Left lobe of liver (tissue), 2 donors: ENCODE data around the gene MROH7. TPM values are rescaled to one million over a fixed set of nuclear protein-coding genes. Genes with fewer than 3 reads are reported as not detected.

Experiments used
- ATAC-seq: fragments of 200-7000 bp; cut with Tn5 transposase; one replicate; pipeline ENCODE4 v1.9.1; 2020; ENCODE audit warnings: mild to moderate bottlenecking, moderate library complexity
- DNase-seq: peaks from one replicate; pipeline ENCODE4 v3.0.0-alpha.2; 2020; ENCODE audit warnings: low spot score
- total RNA-seq: library from RNA; stranded (reverse); gene quantifications from one replicate; pipeline ENCODE4 v1.2.1, GENCODE V29; 2021
- donor health status: DM: no; HTN: no; CAD: no; lungs with moderate emphysema.
- donor health status: DM: no; HTN: yes; CAD: no.

MROH7 gene
- total RNA-seq, 1 donor from 2014 or later: 2.3 TPM

- no peak for ATAC-seq
- DNase-seq: no peak
These were observed 74.9 kb downstream of the MROH7 start for GRCh38 chr1:54716299-54717047.

DNA sequence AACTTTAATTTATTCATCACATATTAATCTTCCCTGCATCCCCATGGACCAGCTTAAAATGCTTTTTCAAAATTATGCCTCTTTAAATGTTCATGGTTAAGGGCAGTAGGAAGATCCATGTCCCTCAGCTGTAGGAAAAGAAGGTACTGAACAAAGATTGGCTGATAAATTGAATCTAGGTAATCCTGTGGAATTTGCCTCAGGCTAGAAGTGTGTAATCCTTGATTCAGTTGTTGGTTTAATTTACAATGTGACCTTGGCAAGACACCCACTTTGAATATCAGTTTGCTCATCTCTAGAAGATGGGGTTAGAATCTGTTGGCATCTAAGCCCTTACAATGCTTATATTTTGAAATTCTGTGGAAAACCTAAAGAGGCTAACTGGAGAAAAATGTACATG, 80.1 kb downstream of the MROH7 start:
- ATAC-seq (no peak), DNase-seq (no peak)

- DNase-seq: no peak
- peak; percentile 19 for ATAC-seq
These were observed 82.4 kb downstream of the MROH7 start for GRCh38 chr1:54723985-54724384.

DNA sequence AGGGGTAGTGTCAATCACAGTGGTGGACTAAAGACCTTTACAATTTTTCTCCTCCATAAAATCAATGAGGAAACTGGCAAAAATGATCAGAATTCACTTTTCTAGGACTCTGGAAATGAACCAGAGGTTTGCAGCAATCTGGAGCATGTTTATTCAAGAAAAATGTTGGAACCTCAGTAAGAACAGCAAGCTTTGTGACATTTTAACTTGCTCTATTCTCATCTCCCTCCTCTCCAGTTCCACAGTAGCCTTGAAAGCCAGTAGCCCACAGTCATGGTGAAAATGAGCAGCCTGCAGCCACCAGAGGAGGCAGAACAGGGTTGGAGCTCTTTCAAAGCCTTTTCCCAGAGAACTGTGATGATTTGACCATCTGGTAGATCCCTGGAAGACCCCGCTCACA, 83.2 kb downstream of the MROH7 start:
- ATAC-seq (peak; percentile 80), DNase-seq (peak; percentile 22)

- DNase-seq (no peak), ATAC-seq (no peak)
These were observed 86.4 kb downstream of the MROH7 start for GRCh38 chr1:54728027-54728426.

DNA sequence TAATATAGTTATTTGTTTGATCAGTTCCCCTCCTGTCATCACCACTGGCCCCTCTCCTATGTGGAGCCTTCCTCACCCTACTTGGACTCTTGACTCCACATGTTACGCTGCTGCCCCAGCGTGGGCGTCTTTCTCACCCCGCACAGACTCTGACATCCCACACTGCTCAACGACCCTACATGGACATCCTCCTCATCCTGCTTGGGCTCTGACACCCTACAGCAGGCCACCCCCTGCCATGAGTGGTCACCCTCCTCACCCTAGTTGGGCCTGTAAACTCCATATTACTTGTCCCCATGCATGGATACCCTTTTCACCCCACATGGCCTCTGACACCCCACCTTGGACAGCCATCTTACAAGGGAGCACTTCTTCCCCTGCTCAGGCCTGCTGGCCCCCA, 95.1 kb downstream of the MROH7 start:
- ATAC-seq: no peak
- no peak for DNase-seq

- ATAC-seq (no peak), DNase-seq (no peak)
These were observed 96.7 kb downstream of the MROH7 start for GRCh38 chr1:54738244-54738643.

DNA sequence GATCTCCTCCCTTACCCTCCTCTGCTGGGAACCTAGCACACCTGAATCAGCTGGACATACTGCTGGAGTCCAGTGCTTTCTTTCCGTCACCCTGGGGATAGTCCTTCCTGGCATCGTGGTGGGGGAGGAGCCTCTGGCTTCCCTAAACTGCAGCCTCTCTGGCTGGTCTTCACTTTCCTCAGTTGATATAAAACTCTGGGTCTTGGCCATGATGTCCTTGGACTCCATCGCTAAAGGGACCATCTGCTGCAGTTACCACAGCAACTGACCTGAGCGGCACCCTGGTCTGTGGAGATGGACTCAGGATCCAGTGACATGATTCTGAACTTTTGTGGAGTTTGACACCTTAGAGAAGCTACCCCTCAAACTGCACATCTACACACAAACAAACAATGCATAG, 99.9 kb downstream of the MROH7 start:
- DNase-seq (no peak), ATAC-seq (no peak)

- no peak for DNase-seq
These were observed 100.7 kb downstream of the MROH7 start for GRCh38 chr1:54742282-54742681.

DNA sequence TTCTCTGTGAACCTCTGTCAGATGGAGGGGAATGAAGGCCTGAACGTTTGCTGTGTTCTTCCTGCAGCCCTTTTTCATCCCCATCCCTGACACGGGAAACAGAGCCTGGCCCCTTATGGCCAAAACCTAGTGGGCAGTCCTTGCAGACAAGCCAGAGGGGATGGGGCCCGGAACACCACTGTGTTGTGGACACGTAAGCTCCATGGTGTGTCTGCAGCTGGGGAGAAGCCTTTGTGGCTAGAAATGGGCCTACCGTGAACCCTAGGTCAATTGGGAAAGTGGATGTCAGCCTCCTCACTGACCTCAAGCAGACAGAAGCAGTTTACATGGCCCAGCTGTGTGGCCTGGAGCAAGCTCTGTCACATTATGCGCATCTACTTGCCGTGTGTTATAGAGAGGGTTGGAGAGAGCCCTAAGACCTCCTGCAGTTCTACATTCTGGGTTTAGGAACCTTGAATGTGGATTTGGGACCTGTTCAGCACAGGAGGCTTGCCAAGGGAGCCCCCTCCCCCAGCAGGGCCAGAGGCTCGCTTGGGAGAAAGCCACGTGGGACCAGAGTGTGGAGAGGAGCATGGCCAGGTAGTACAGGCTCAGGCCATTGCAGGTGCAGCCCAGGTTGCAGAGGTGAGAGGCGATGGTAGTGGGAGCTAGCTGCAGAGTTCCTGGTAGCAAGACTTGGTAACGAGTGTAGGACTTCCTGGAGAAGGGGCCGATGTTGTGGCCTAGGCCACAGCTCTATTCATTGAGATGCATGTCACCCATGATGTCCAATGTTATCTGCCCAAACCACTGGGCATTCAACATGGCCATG, 102.0 kb downstream of the MROH7 start:
- DNase-seq (no peak), ATAC-seq (peak; percentile 20)

More at GRCh38 chr1:54742282-54742681, 100.7 kb downstream of the MROH7 start:
- ATAC-seq: no peak

GRCh38 chr1:54744696-54745095, 103.1 kb downstream of the MROH7 start:
- no peak for DNase-seq
- no peak for ATAC-seq

DNA sequence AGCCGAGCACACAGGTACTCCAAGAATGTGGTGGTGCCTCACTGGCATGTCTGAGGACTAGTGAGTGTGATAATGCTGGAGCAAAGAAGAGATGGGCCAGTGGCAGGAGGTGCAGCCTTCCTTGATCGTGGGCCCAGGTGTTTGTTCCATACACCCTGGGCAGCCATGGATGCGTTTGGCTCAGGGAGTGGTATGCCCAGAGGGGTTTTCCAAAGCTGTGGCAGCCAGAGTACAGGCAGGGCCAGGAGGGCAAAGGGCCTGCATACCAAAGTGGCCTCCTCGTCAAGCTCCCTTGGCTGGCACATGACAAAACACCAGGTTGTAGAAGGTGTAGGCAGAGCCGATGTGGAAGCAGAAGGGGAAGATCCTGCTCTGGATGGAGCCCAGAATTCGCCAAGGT, 103.7 kb downstream of the MROH7 start:
- DNase-seq (no peak), ATAC-seq (no peak)

DNA sequence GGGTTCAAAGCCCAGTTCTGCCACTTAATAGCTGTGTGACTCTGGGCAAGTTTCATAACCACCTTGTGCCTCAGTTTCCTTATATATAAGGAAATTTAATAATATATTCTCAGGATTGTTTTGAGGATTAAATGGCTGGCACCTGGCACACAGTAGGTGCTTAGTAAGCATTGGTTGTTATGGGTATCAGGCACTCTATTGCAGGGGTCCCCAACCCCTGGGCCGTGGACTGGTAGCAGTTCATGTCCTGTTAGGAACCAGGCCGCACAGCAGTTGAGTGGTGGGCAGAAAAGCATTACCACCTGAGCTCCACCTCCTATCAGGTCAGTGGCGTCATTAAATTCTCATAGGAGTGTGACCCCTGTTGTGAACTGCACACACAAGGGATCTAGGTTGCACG, 104.3 kb downstream of the MROH7 start:
- ATAC-seq: no peak

DNA sequence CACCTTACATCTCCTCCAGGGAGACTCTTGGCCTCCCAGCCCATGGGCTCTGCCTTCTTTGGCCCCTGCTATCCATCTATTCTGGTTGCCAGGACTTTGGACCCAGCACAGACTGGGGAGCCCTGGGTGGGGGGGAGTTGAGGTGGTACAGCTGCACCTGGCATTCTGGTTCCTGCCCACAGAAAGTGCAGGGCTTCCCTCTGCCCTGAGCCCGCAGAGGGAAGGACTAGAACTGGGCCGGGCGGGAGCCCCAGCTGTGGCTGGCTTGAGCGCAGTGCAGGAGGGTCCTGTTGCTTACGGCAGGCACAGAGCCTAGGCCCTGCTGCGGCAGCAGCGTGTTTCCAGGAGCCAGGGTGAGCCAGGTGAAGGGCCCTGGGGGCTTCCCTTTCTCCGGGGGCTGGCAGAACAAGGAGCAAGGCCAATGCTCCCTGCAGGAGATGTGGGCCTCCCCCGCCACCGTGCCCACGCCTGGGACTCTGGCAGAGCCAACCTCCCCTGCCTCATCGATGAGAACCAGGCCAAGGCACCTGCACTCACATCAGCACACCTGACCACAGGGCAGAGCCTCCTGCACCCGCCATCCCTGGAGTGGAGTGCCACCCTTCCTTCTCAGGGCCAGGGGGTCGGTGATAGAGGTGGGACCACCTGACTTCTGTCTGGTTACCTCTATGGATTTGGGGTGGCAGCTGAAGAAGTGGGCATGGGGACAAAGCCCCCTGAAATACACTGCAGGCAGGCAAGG, 106.7 kb downstream of the MROH7 start:
- DNase-seq (no peak), ATAC-seq (no peak)

More for the DNA sequence above, 104.3 kb downstream of the MROH7 start:
- no peak for DNase-seq

DNA sequence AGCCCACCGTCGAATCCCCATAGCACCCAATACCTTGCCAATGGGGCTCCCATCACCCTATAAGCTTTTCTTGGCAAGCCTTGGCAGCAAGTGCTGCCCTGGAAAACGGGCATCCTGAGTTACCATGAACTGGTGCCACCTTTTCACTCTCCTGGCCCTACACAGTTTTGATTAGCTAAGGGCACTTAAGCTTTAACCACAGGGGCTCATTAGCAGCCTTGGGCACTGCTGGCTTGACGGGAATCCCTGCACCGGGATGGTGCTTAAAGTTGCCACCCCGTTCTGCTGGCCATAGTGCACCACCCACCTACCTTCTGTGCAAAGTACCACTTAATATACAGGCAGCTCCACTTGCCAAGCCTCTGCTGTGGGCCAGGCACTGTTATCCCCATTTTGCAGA, 109.0 kb downstream of the MROH7 start:
- DNase-seq (no peak), ATAC-seq (no peak)

DNA sequence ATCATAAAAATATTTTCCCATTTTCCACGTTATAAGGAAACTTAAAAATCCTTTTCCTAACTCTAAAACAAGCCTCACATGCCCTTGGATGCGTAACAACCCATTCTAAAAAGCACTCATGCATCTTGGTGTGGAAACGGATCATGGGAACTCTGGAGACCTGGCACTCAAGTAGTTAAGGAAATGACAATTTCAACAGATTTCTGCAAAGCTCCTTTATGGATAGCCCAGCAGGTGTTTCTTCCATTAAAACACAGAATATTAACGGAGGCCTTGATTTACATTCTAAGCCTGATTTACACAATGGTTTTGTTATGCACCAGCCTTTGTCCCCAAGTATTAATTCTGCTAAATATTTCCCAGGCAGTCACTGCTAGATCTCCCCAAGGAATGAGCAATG, 109.8 kb downstream of the MROH7 start:
- ATAC-seq: no peak
- DNase-seq: no peak

DNA sequence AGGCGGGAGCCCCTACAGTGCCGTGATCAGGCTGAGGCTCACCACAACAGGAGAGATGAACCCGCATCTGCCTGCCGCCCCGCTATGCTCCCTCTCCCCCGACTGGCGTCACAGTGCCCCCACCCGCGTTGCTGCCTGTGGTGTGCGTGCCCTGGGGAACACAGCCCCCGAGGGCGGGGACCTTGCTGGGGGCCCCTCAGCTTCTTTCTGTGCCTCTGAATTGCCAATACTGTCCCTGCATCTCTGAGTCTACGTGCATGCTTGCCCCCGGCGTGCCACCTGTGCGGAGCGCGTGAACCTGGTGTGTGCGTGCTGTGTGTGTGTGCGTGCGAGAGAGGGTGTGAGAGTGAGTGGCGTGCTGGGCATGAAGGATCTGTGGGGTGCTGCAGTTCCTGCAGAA, 112.5 kb downstream of the MROH7 start:
- DNase-seq: no peak
- no peak for ATAC-seq

DNA sequence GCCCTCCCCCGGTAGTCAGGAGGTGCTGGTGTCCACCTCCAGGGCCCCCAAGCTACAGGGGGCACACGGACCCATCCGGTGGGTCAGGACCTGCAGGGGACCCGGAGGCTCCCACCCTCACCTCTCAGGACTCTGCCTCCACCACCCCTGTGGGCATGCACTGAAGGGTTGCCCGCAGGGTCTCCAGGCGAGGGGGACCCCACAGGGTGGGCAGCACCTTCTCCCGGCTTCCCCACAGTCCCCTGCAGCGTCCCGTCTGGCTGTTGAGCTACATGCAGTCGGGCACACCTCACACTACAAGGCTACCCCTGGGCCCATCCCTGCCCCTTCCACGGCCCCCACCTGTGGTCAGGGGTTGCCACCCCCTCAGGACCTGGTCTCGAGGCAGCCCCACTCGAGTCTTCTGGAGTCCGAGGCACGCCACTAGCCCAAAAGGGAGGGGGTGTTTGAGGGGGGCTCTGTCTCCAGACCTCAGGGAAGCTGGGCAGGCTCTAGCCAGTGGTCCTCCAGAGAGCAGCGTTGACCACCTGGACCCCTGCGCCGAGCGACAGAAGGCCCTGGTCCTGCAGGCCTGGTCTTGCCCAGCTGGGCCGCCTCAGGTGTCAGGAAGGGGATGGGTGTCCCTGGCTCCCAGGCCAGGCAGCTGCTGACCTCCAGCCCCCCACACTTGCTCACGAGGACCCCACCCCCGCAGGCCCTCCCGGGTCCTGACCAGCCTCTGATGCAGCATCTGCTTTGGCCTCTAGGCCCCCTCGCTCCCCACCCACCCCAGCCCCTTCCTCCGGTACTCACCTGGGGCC, 113.1 kb downstream of the MROH7 start:
- DNase-seq: no peak
- ATAC-seq: no peak

GRCh38 chr1:54757833-54758232, 116.2 kb downstream of the MROH7 start:
- DNase-seq (no peak), ATAC-seq (no peak)

GRCh38 chr1:54758678-54759348, 117.2 kb downstream of the MROH7 start:
- no peak for ATAC-seq

More at GRCh38 chr1:54758678-54759348, 117.2 kb downstream of the MROH7 start:
- DNase-seq: no peak
